Measurements from ENCODE around the gene INO80E. TPM values are rescaled to one million over a fixed set of nuclear protein-coding genes. Genes with fewer than 3 reads are reported as not detected.

The INO80E gene
- total and polyA plus RNA-seq, 2 of the 8 experiments (the other 6 are each of a cell fraction or from before 2014, with no cell fraction given): 43.0 to 91.2 TPM

- no peak for TF ChIP-seq RNF2 (IDR thresholded peaks at IDR 0.05; ENCODE audit: borderline replicate concordance, low read depth, low read length, missing control alignments, poor library complexity, severe bottlenecking)
- no peak for TF ChIP-seq CHD2 (IDR thresholded peaks at IDR 0.05; ENCODE audit: low read length)
- no peak for TF ChIP-seq TAF7 (optimal IDR thresholded peaks at IDR 0.05; ENCODE audit: borderline replicate concordance, low read depth, low read length)
- TF ChIP-seq BRCA1 (IDR thresholded peaks at IDR 0.05; ENCODE audit: low read depth, low read length): no peak
- no peak for TF ChIP-seq TAF1 (IDR thresholded peaks at IDR 0.05; ENCODE audit: low read depth, low read length)
Measured at GRCh38 chr16:29958756-29959155, 37.3 kb upstream of the INO80E start (continued).
